ENCODE results near the gene CRACR2B.

The CRACR2B gene

DNA sequence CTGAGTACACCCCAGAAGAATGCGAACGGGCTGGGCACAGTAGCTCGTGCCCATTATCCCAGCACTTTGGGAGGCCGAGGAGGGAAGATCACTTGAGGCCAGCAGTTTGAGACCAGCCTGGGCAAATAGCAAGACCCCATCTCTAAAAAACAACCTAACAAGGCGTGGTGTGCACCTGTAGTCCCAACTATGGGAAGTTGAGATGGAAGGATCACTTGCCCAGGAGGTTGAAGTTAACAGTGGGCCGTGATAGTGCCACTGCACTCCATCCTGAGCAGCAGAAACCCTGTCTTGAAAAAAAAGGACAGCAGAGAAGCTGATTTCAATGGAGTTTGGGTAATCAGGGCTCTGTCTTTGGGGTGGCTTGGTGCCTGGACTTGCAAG lies 14.7 kb upstream of the CRACR2B start:
- Histone ChIP-seq H3K27me3 (ENCODE audit: insufficient read depth, low read depth, severe bottlenecking) (no peaks in the 10 kb centered on the region), H3K36me3 (peaks cover 45% of the 10 kb centered on the region), H3K9me3 (ENCODE audit: severe bottlenecking) (no peaks in the 10 kb centered on the region), H3K4me3 (ENCODE audit: low read depth, low read length) (no peak overlapping the region), H3K27ac (no peak overlapping the region)
- TF ChIP-seq, protein P1, sequence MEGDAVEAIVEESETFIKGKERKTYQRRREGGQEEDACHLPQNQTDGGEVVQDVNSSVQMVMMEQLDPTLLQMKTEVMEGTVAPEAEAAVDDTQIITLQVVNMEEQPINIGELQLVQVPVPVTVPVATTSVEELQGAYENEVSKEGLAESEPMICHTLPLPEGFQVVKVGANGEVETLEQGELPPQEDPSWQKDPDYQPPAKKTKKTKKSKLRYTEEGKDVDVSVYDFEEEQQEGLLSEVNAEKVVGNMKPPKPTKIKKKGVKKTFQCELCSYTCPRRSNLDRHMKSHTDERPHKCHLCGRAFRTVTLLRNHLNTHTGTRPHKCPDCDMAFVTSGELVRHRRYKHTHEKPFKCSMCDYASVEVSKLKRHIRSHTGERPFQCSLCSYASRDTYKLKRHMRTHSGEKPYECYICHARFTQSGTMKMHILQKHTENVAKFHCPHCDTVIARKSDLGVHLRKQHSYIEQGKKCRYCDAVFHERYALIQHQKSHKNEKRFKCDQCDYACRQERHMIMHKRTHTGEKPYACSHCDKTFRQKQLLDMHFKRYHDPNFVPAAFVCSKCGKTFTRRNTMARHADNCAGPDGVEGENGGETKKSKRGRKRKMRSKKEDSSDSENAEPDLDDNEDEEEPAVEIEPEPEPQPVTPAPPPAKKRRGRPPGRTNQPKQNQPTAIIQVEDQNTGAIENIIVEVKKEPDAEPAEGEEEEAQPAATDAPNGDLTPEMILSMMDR (IDR thresholded peaks at IDR 0.05; ENCODE audit: low read depth, low read length) = no peak
- DNase-seq = no peak

DNA sequence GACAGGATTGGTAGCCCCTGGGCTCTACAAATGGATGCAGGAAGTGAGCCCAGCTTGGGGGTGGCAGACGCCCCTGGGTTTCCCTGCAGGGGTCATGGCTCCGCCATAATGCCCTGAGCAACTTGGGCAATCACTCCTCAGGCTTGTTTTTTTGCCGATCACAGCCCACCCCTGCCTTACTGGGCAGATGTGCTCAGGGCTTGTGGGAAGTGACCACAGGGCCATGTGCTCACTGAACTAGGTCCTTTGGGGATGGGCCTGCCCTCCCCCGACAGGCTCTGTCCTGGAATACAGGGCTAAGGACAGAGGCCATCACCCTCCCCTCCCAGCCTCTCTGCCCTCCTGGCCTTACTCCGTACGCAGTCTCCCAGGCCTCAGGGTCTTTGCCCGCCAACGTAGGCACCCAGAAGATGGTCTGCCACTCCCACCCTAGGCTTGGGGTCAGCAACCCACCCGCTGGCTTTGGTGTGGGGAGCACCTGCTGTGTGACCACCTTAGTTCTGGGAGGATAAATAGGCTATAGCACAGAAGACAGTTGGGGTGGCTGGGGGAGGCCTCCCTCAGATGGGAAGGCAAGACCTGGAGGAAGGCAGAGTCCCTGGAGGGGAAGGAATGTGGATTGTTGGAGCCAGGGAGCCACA lies 14.1 kb upstream of the CRACR2B start:
- no peak overlapping the region for H3K27ac ChIP-seq

DNA sequence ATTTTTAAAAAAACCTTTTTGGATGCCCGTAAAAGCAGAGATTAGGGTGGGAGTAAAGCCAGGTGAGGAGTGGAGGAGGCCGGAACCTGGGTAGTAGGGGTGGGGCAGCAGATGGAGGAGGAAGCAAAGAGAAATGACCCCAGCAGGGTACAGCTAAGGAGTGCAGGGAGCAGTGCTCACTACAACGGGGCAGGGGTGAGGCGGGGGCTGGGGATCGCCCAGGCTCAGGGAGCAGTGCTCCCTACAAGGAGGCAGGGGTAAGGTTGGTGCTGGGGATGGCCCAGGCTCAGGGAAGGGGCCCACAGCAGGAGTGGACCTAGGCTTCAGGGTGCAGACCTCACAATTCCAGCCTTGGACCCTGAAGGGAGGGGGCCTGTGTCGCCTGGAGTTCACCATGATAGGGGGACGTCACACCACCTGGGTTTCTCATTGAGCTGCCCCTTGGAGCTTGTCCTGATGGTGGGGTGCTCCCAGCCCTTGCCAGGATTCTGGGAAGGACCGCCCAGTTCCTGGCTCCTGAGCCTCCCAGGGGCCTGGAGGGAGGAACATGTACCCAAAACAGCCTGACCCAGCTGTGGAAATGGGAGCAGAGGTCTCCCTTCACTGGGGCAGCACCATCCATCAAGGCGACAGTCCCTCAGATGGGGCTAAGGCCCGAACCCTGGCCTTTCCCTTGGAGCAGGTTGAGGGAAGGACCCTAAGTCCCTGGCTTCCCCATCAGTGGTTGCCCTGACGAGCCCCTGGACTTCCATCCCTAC lies 11.9 kb upstream of the CRACR2B start:
- Histone ChIP-seq H3K9me3 (ENCODE audit: severe bottlenecking) (no peaks in the 10 kb centered on the region), H3K4me3 (ENCODE audit: low read depth, low read length) (no peak overlapping the region), H3K27ac (no peak overlapping the region), H3K36me3 (peaks cover 39% of the 10 kb centered on the region), H3K27me3 (ENCODE audit: insufficient read depth, low read depth, severe bottlenecking) (no peaks in the 10 kb centered on the region)
- TF ChIP-seq, protein P1 (IDR thresholded peaks at IDR 0.05; ENCODE audit: low read depth, low read length) = no peak
- DNase-seq = no peak

More for the DNA sequence above, 14.1 kb upstream of the CRACR2B start:
- Histone ChIP-seq H3K4me3 (ENCODE audit: low read depth, low read length) (no peak overlapping the region), H3K36me3 (peaks cover 45% of the 10 kb centered on the region), H3K27me3 (ENCODE audit: insufficient read depth, low read depth, severe bottlenecking) (no peaks in the 10 kb centered on the region), H3K9me3 (ENCODE audit: severe bottlenecking) (no peaks in the 10 kb centered on the region)
- TF ChIP-seq, protein P1 (IDR thresholded peaks at IDR 0.05; ENCODE audit: low read depth, low read length) = no peak
- DNase-seq = no peak

DNA sequence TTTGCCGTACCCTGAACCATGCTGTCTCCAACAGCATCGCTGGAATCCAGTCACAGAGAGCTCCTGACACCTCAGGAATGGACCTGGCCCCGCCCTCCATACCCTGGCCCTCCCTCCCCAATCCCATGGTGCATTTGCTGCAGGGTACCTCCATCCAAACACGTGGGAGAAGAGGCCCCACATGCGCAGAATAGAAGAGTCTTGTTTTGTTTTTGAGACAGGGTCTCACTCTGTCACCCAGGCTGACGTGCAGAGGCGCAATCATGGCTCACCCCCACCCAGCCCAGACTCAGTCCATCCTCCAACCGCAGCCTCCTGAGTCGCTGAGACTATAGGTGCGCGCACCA lies 11.3 kb upstream of the CRACR2B start:
- no peaks in the 10 kb centered on the region for H3K9me3 ChIP-seq (ENCODE audit: severe bottlenecking)
- no peak for DNase-seq
- no peak overlapping the region for H3K27ac ChIP-seq
- H3K4me3 ChIP-seq (ENCODE audit: low read depth, low read length) = no peak overlapping the region
- TF ChIP-seq, protein P1 (IDR thresholded peaks at IDR 0.05; ENCODE audit: low read depth, low read length) = no peak
- H3K36me3 ChIP-seq = peaks cover 39% of the 10 kb centered on the region
- H3K27me3 ChIP-seq (ENCODE audit: insufficient read depth, low read depth, severe bottlenecking) = no peaks in the 10 kb centered on the region

DNA sequence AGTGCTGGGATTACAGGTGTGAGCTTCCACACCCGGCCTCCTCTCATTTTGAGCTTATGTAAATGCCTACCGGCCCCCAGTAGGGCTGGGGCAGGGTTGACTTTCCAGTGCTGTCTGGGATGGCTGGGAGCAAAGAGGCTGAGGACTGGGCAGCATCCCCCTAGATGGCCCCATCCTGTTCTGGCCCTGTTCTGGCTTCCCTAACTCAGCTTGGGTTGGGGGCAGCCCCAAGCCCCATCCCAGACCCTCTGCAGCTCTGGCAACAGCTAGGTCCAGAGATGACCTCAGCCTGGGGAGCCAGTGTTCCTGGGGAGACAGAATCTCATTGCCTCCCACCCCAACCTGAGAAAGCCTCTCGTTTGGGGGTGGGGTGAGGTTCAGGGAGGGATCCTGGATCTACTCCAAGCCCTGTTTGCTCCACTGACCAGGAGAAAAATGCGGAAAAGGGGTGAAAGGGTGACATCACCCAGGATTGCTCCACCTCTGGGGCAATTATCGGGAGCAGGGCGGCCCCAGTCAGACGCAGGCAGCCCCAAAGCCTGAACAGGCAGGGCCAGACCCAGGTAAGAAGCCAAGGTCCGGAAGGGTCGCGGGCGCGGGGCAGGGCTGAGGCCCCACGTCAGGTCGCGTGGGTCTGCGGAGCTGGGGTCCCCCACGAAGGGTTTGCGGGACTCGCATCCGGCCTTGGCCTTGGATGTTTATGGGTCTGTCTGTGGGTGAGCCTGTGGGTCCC lies 9.2 kb upstream of the CRACR2B start, which contains the start of gene PNPLA2:
Gene PNPLA2, plus strand, starts transcription at position 519 of the 733 bp plus-strand sequence. CDS start 805 bp downstream, outside the sequence.
- Histone ChIP-seq H3K36me3 (peaks cover 33% of the 10 kb centered on the region), H3K27me3 (ENCODE audit: insufficient read depth, low read depth, severe bottlenecking) (no peaks in the 10 kb centered on the region), H3K27ac (peak within 1 kb of the TSS; percentile 69), H3K4me3 (ENCODE audit: low read depth, low read length) (peak within 1 kb of the TSS; percentile 55), H3K9me3 (ENCODE audit: severe bottlenecking) (no peaks in the 10 kb centered on the region)
- TF ChIP-seq, protein P1 (IDR thresholded peaks at IDR 0.05; ENCODE audit: low read depth, low read length) = no peak
- no peak for DNase-seq

All from WERI-Rb-1 (cell line).